ENCODE results near the gene SDCBP2.

SDCBP2 gene

GRCh38 chr20:1301031-1301529 is 27.9 kb downstream of the SDCBP2 start:
- intact Hi-C loops (cut with DNase I) = no loop called here
- DNase-seq = peak in 2 of 10 donors; percentile 77 to 83

DNA sequence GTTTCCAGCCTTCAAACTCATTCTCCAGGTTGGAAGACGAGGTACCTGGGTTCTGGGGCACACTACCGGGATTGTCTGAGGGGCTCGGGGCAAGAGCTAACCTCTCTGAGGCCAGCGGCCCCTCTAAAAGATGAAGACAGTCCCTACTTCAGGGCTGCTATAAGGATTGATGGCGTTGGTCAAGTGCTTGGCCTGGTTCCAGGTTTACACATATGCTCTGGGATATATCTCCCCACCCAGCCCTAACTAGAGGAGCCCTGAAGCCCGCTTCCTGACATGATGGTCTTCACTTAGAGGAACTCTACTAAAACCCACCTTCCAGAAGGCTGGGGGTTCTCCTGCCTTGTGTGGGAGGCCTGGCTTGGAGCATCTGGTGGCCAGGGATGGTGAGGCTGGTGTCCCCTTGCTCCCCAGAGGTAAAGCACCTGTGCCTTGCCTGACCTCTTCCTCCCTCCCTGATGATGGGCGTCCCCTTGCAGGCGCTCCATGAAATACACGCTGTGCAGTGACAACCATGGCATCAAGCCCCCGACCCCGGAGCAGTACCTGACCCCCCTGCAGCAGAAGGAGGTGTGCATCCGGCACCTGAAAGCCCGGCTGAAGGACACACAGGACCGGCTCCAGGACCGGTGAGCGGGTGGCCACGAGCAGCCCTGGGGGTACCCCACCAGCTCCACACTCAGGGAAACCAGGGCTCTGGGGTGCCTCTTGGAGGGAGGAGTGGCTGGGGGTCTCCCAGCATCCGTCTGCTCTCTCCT is 28.7 kb downstream of the SDCBP2 start:
- DNase-seq = peak in 2 of 10 donors; percentile 52 to 70
- intact Hi-C loops (cut with DNase I) = no loop called here

- peak in 2 of 10 donors; percentile 44 to 61 for DNase-seq
Observed at GRCh38 chr20:1299522-1299921, 29.4 kb downstream of the SDCBP2 start.

DNA sequence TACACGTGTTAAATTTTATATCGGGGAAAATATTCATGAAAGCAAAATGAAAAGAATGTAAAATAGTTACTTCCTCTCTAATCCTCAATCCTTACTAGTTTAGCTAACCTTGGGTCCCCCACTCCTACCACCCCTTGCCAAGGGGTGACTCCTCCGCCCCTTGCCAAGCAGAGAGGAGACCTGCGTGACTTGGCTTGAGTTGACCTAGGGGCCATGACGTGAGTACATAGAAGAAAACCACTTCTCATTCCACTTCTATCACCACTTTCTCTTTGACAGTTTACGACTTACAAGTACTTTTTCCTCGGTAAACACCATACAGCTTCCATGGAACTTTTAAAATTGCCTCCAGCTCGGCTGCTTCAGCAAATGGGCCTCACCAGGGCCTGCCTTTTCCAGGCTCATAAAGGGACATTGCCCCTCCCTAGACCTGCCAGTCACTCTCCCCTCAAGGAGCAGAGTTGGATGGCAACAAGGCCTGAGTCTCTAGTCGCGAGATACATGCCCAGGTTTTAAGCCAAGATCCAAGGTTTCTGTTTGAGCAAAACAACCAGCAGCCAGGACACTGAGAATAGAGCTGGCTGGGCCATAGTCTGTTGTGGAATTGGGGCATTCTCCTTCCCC is 29.9 kb downstream of the SDCBP2 start:
- intact Hi-C loops (cut with DNase I) = no loop called here
- DNase-seq = peak in 2 of 10 donors; percentile 27 to 45

More at GRCh38 chr20:1299522-1299921, 29.4 kb downstream of the SDCBP2 start:
- intact Hi-C loops (cut with DNase I) = no loop called here

GRCh38 chr20:1298166-1298565 is 30.8 kb downstream of the SDCBP2 start:
- peak in 1 of 10 donors; percentile 63 for DNase-seq
- intact Hi-C loops (cut with DNase I) = no loop called here

- intact Hi-C loops (cut with DNase I) = no loop called here
- DNase-seq = peak in 1 of 10 donors; percentile 32
Observed at GRCh38 chr20:1297486-1297885, 31.5 kb downstream of the SDCBP2 start.

GRCh38 chr20:1296922-1297321 is 32.0 kb downstream of the SDCBP2 start:
- DNase-seq = peak in 1 of 10 donors; percentile 83
- intact Hi-C loops (cut with DNase I) = no loop called here

DNA sequence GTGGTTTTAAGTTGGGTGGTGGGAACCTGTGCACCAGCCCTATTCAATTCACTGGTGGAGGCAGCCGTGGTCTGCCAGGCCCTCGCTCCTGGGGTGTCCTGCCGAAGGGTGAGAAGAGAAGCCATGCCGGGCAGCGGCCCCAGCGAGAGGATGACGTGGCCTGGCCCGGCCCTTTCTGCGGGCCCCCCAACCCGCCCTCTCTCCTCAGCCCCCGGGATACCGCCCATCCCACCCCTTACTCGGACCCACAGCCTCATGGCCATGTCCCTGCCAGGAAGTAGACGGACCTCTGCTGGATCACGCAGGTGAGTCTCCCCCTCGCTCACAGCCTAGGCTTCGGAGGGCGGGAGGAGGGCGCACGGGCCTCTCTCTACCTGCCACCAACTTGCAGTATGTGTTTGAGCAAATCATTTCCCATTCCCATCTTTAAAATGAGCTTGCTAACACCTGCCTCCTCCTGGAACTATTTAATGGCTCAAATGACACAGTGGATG is 32.8 kb downstream of the SDCBP2 start:
- DNase-seq = peak in 1 of 10 donors; percentile 77
- intact Hi-C loops (cut with DNase I) = no loop called here

DNA sequence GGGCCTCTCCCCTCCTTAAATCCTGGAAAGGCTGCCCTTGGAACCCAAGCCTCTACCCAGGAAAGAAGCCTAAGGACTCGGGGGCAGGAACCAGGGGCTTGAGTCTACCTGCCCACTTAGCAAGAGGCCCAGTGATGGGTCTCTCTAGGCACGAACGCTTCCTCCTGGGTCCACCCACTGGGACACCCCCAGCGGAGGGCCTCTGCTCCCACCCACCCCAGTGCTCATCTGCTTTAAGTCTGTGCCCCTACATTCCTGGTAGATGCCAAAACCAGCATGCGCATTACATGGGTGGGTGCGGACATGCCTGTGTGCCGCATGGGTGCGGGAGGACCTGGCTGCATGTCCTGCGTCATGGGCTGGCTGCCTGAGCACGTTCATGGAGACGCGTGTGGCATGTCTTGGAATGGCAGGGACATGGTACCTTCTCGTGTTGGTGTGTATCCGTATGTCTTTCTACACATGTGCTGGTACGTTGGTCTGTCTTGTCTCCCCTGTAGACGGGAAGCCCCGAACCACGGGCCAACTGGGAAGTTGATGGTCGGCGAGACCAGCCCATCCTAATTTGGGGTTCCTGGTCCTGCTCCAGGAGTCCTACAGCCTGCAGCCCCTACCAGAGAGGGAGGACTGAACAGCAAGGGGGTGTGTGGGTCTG is 33.5 kb downstream of the SDCBP2 start:
- DNase-seq = peak in 1 of 10 donors; percentile 75
- intact Hi-C loops (cut with DNase I) = no loop called here

DNA sequence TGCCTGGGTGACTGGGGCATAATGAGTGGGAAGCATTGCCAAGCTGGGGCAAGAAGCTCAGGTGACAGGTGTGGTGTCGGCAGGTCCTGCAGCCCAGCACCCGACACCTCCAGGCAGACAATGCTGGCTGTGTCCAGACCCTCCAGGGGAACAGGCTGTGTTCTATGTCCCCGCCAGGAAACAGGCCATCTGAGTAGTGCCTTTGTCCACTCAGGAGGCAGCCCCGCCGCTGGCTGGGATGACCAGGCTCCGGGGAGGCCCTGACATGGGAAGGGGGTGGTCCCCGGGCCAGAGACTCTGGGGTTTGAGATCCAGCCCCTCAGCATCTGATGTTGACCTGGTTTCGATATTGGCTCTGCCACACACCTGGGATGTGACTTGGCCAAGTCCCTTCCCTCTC is 34.4 kb downstream of the SDCBP2 start:
- DNase-seq = peak in 1 of 10 donors; percentile 72
- intact Hi-C loops (cut with DNase I) = no loop called here

- DNase-seq = peak in 1 of 10 donors; percentile 62
- intact Hi-C loops (cut with DNase I) = no loop called here
Observed at GRCh38 chr20:1293641-1294379, 35.1 kb downstream of the SDCBP2 start.

- peak in 1 of 10 donors; percentile 8 for DNase-seq
- intact Hi-C loops (cut with DNase I) = no loop called here
Observed at GRCh38 chr20:1292620-1293019, 36.3 kb downstream of the SDCBP2 start.

DNA sequence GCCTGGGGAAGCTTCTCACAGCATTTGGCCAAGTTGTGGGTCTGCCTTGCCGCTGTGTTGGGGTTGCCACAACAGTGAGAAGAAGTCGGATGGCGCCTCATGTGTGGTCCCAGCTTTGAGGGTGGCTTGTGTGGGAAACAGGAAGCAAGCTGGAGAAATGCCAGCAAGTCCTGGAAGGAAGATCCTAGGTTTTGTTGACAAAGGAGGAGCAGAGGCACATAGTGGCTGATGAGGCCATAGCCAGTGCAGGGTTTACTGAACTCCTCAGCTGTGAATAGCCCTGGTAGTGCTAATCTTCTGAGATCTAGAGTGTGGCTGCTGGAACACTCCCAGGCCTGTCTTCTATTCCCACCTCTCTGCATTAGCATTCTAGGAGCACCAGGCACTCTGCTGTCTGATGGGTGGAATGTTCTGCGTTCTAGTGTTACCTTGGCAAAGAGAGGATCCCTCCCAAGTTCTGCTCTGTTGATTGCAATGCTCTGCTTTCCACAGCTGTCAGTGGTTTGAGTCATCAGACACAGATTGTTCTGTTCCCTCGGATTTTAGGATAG is 37.7 kb downstream of the SDCBP2 start:
- DNase-seq = peak in 6 of 10 donors; percentile 45 to 91 (median 80)
- intact Hi-C loops (cut with DNase I) = no loop called here

GRCh38 chr20:1287787-1288569 is 41.0 kb downstream of the SDCBP2 start:
- intact Hi-C loops (cut with DNase I) = no loop called here
- DNase-seq = peak in 1 of 10 donors; percentile 77

DNA sequence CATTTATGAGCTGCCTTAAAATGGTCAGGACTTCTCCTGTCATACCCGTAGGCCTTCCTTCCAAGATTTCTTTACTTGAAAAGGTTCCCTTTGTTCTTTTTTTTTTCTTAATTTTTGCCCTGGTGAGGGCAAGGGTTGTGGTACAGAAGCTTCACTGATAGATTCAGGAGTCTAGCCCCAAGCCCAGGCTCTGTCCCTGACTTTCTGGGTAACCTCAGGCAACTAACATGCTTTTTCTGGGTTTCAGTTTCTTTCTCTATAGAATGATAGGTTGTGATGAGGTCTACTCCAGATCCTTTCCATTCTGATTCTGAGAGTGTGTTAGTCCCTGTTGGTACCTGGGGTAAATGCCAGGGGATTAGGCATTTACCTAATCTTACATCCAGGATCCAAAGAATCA is 41.6 kb downstream of the SDCBP2 start:
- intact Hi-C loops (cut with DNase I) = no loop called here
- DNase-seq = no peak

- intact Hi-C loops (cut with DNase I) = no loop called here
- no peak for DNase-seq
Observed at GRCh38 chr20:1286267-1287024, 42.5 kb downstream of the SDCBP2 start.

DNA sequence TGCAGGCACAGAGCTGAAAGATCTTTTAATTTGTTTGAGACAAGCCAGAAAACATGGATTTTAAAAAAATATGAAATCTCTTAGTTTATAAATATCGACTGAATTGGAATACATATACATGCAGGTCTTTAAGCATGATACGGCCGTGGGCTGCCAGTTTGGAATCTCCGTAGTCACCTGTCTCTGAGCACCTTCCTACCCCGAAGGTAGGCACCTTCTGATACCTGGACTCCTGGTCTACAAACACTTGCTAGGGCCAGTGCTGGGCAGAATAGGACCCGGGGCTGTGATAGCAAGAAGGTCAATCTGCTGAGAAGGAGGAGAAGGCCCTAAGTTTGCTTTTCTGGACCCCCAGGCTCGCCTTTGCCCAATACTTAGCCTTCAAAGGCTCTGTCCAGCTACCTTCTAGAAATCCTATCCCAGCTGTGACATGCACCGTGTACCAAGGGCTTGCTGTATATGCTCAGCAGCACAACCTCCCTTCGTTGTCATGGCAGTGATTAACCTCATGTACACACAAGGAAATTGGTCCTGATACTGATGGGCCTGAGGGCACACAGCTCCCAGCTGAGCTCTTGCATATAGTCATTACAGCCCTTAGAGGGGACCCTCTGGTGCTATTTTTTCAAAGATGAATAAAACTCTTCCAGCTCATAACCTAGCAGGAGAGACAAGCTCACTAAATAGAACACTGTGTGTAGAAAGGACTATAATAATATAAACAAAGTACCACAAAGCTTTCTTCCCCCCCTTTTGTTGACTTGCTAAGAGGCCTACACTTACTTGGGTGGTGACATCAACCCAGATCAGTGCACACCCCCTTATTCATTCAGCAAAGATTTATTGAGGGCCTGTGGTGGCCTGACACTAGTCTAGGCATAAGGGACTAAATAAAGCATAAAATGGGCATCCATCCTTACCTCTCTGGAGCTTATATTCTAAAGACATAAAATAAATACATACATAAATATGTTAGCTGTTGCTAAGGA is 45.1 kb downstream of the SDCBP2 start:
- intact Hi-C loops (cut with DNase I) = no loop called here
- peak in 1 of 10 donors; percentile 76 for DNase-seq

Data from posterior cingulate gyrus (tissue), 11 donors.